ENCODE results near the gene GCNT2.

GRCh38 chr6:10595731-10596664, 74.8 kb downstream of the GCNT2 start:
- TF ChIP-seq CTCF (IDR thresholded peaks at IDR 0.05; ENCODE audit: low read length) (no peak), EZH2 (IDR thresholded peaks at IDR 0.05; ENCODE audit: borderline replicate concordance, low read length) (no peak)
